ENCODE results near the gene STH.
"Not testable (repeated sequence)": the region's sequence is repeated elsewhere in the genome, so short reads cannot be mapped to it uniquely, and the experiment has no call there.

STH gene

GRCh38 chr17:45953561-45953960 is 45.5 kb upstream of the STH start:
- TF ChIP-seq, protein P1, sequence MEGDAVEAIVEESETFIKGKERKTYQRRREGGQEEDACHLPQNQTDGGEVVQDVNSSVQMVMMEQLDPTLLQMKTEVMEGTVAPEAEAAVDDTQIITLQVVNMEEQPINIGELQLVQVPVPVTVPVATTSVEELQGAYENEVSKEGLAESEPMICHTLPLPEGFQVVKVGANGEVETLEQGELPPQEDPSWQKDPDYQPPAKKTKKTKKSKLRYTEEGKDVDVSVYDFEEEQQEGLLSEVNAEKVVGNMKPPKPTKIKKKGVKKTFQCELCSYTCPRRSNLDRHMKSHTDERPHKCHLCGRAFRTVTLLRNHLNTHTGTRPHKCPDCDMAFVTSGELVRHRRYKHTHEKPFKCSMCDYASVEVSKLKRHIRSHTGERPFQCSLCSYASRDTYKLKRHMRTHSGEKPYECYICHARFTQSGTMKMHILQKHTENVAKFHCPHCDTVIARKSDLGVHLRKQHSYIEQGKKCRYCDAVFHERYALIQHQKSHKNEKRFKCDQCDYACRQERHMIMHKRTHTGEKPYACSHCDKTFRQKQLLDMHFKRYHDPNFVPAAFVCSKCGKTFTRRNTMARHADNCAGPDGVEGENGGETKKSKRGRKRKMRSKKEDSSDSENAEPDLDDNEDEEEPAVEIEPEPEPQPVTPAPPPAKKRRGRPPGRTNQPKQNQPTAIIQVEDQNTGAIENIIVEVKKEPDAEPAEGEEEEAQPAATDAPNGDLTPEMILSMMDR (IDR thresholded peaks at IDR 0.05; ENCODE audit: control insufficient read depth, insufficient read depth, low read depth, low read length, missing control alignments) = no peak
- H3K4me3 ChIP-seq (ENCODE audit: control insufficient read depth, low read depth, low read length) = no peak overlapping the region
- no peak for DNase-seq (ENCODE audit: low read depth)

DNA sequence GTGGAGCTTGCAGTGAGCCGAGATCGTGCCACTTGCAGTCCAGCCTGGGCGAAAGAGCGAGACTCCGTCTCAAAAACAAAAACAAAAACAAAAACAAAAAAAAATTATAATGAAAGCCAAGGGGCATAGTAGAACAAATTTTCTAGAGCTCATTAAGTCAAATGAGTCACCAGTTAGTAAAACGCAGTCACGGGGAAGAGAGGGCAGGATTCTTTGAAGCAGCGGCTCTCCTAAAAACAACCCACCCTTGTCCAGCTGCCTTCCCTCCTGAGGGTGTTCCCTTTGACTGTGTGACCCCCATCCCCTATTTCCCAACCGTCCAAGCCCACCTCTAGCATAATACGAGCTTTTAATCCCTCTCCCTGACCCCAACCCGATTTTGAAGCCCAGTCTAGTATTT is 44.1 kb upstream of the STH start:
- H3K4me3 ChIP-seq (ENCODE audit: control insufficient read depth, low read depth, low read length) = no peak overlapping the region
- TF ChIP-seq, protein P1 (IDR thresholded peaks at IDR 0.05; ENCODE audit: control insufficient read depth, insufficient read depth, low read depth, low read length, missing control alignments) = no peak
- DNase-seq (ENCODE audit: low read depth) = no peak

GRCh38 chr17:45955326-45955725 is 43.7 kb upstream of the STH start:
- TF ChIP-seq, protein P1 (IDR thresholded peaks at IDR 0.05; ENCODE audit: control insufficient read depth, insufficient read depth, low read depth, low read length, missing control alignments) = no peak
- no peak for DNase-seq (ENCODE audit: low read depth)
- H3K4me3 ChIP-seq (ENCODE audit: control insufficient read depth, low read depth, low read length) = no peak overlapping the region

DNA sequence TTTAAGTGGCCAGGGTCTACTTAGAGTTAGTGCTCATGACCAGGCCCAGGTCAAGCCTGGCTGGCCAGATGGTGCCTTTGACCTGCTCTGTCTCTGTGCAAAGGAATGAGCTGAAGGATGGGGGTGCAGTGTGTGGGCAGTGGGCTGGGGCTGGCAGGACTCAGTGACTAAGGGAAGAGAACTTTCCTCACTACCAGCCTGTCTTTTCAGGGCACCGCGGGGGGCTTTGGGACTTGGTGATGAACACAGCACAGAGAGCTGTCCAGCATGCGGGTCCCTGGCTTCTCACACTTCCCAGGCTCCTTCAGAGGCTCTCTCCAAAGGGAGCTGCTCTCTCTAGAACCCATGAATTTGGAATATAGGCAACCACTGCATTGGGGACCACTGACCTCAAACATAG is 43.0 kb upstream of the STH start:
- no peak for DNase-seq (ENCODE audit: low read depth)
- TF ChIP-seq, protein P1 (IDR thresholded peaks at IDR 0.05; ENCODE audit: control insufficient read depth, insufficient read depth, low read depth, low read length, missing control alignments) = no peak
- H3K4me3 ChIP-seq (ENCODE audit: control insufficient read depth, low read depth, low read length) = no peak overlapping the region

DNA sequence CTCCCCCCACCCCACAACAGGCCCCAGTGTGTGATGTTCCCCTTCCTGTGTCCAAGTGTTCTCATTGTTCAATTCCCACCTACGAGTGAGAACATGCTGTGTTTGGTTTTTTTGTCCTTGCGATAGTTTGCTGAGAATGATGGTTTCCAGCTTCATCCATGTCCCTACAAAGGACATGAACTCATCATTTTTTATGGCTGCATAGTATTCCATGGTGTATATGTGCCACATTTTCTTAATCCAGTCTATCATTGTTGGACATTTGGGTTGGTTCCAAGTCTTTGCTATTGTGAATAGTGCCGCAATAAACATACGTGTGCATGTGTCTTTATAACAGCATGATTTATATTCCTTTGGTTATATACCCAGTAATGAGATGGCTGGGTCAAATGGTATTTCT is 42.3 kb upstream of the STH start:
- H3K4me3 ChIP-seq (ENCODE audit: control insufficient read depth, low read depth, low read length); DNase-seq (ENCODE audit: low read depth): not testable (repeated sequence)

DNA sequence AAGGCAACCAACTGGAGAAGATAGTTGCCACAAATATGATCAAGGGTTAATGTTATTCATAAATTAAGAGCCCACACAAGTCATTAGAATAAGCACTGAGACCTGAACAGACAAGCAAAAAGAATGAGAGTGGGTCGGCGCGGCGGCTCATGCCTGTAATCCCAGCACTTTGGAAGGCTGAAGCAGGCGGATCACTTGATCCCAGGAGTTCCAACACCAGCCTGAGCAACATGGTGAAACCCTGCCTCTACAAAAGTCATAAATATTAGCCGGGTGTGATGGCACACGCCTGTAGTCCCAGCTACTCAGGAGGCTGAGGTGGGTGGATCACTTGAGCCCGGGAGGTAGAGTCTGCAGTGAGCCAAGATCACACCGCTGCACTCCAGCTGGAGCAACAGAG is 40.7 kb upstream of the STH start:
- DNase-seq (ENCODE audit: low read depth) = no peak
- TF ChIP-seq, protein P1 (IDR thresholded peaks at IDR 0.05; ENCODE audit: control insufficient read depth, insufficient read depth, low read depth, low read length, missing control alignments) = no peak
- H3K4me3 ChIP-seq (ENCODE audit: control insufficient read depth, low read depth, low read length) = no peak overlapping the region

- DNase-seq (ENCODE audit: low read depth) = no peak
- H3K4me3 ChIP-seq (ENCODE audit: control insufficient read depth, low read depth, low read length) = no peak overlapping the region
- TF ChIP-seq, protein P1 (IDR thresholded peaks at IDR 0.05; ENCODE audit: control insufficient read depth, insufficient read depth, low read depth, low read length, missing control alignments) = no peak
Measured at GRCh38 chr17:45958994-45959665, 39.9 kb upstream of the STH start.
